GM19035 (cell line): ENCODE data around the gene TASP1.
"Not testable (repeated sequence)": the region's sequence is repeated elsewhere in the genome, so short reads cannot be mapped to it uniquely, and the experiment has no call there.

Experiments
- ATAC-seq: cut with Tn5 transposase; IDR thresholded peaks from one replicate; pipeline ENCODE4 v1.9.1; 2021; ENCODE audit not compliant: unreplicated experiment

Gene TASP1

GRCh38 chr20:13403453-13403852 lies 235.3 kb downstream of the TASP1 start:
- no peak for ATAC-seq

GRCh38 chr20:13402986-13403385 lies 235.7 kb downstream of the TASP1 start:
- no peak for ATAC-seq

DNA sequence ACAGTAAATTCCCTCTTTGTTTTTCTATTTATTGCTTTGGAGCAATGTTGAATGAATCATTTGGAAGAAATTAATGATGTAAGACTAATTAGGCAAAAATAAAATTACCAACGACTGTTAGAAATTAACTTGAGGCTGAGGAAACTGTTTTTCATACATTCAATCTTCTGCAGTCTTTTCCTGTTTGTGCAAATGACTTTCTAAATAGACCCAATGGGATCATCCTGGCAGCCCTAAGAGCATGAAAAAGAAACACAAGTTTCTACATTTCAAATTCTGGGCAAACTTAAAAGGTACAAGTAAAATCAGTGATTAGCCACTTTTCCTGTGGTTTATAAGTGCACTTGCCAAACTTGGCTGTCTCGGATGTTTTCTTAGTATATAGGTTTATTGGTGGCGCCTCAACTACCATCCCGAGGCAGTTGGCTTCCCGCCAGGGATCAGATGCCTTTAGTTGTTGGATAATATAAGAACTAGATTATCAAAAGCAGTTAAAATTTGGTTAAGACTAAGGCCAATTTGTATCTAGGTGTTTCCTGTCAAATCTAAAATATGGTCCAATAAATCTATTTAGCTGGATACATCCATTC lies 236.5 kb downstream of the TASP1 start:
- no peak for ATAC-seq

DNA sequence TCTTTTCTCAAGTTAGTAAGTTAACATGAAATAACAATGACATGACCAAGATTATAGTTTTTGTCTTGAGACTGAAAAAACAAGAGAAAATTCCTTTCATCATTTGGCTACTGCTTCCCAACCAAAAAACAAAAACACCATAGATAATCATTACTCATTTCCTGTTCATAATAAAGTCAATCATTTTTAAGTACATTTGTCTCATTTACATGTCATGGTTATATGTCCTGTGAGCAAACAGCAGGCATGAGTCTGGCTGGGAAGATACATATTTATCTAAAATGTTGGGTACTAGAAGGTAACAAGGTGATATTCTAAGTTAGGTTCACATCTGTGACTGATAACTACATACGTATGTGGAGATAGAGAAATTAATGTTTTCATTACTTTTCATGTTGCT lies 237.1 kb downstream of the TASP1 start:
- no peak for ATAC-seq

DNA sequence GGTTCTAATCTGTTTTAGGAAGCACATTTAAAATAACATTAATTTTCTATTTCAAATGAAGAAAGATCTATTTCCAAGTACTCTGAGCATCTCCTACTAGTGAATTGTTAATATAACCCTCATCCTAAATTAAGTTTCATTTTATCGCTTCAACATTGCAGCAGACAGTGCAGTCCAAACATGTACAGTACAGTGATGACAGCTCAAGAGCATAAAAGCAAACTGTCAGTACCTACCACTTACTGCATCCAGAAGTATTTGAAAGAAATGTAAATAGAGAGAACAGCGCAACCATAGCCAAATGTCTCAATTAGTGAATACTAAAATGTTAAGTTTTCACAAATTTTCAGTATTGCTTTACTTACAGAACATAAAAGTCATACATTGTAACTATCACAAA lies 238.3 kb downstream of the TASP1 start:
- no peak for ATAC-seq

DNA sequence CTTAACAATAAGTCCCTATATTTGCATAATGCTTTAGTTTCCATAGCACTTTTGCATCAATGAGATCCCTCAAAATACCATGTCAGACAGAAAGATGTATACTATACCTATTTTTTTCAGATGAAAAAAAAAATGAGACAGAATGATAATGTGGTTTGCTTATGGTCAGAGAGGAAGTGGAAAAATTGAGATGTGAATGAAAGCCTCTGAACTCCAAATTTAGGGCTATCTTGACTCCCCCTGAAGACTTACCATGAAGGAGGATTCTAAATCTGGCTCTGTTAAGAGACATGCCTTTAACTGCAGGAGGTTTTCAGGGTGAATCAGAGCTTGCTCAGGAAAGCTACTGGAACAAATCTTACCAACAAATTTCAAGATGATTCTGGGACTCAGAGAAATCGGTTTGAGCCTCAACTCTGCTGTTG lies 241.4 kb downstream of the TASP1 start:
- peak; percentile 55 for ATAC-seq

GRCh38 chr20:13396826-13397225 lies 241.9 kb downstream of the TASP1 start:
- ATAC-seq = no peak

GRCh38 chr20:13396022-13396421 lies 242.7 kb downstream of the TASP1 start:
- ATAC-seq = no peak

- no peak for ATAC-seq
These were observed 243.5 kb downstream of the TASP1 start for GRCh38 chr20:13395232-13395631.

GRCh38 chr20:13392391-13392790 lies 246.3 kb downstream of the TASP1 start:
- no peak for ATAC-seq

DNA sequence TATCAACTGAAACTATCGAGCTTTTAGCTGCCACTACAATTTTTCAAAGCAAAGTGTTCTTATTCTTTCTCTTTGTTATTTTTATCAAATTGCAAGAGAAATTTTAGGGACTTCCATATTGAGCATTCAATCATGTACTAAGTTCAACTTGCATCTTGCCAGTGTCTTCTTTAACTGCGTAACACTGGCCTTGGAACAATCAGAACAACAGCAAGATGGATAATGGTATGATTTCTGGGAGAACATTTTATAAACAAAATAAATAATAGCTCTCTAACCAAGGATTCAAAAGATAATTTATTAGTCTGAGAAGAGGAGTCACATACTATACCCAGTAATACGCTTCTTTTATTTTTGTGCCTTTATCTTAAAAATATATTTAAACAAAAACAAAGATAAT lies 249.6 kb downstream of the TASP1 start:
- ATAC-seq = no peak

- no peak for ATAC-seq
These were observed 254.6 kb downstream of the TASP1 start for GRCh38 chr20:13384132-13384531.

- ATAC-seq = no peak
These were observed 255.9 kb downstream of the TASP1 start for GRCh38 chr20:13382786-13383185.

DNA sequence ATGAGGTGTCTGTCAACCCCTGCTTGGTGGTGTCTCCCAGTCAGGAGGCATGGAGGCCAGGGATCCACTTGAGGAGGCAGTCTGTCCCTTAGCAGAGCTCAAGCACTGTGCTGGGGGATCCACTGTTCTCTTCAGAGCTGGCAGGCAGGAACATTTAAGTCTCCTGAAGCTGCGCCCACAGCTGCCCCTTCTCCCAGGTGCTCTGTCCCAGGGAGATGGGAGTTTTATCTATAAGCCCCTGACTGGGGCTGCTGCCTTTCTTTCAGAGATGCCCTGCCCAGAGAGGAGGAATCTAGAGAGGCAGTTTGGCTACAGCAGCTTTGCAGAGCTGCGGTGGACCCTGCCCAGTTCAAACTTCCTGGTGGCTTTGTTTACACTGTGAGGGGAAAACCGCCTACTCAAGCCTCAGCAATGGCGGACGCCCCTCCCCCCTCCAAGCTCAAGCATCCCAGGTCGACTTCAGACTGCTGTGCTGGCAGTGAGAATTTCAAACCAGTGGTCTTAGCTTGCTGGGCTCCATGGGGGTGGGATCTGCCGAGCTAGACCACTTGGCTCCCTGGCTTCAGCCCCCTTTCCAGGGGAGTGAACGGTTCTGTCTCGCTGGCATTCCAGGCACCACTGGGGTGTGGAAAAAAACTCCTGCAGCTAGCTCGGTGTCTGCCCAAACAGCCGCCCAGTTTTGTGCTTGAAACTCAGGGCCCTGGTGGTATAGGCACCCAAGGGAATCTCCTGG lies 258.1 kb downstream of the TASP1 start:
- ATAC-seq = not testable (repeated sequence)

GRCh38 chr20:13373400-13373799 lies 265.3 kb downstream of the TASP1 start:
- no peak for ATAC-seq

- ATAC-seq = no peak
These were observed 274.2 kb downstream of the TASP1 start for GRCh38 chr20:13364278-13365170.

GRCh38 chr20:13363473-13363872 lies 275.3 kb downstream of the TASP1 start:
- no peak for ATAC-seq

- not testable (repeated sequence) for ATAC-seq
These were observed 276.6 kb downstream of the TASP1 start for GRCh38 chr20:13362165-13362564.

DNA sequence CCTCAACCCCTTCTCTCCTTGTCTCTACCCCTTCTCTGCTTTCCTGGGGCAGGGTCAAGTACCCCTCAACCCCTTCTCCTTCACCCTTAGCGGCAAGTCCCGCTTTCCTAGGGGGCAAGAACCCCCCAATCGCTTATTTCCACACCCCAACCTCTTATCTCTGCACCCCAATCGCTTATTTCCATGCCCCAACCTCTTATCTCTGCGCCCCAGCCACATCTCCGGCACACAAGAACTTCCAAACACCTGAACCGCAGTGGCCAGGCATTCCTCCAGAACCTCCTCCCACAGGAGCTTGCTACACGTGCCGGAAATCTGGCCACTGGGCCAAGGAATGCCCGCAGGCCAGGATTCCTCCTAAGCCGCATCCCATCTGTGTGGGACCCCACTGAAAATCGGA lies 279.8 kb downstream of the TASP1 start:
- ATAC-seq = not testable (repeated sequence)

- not testable (repeated sequence) for ATAC-seq
These were observed 280.9 kb downstream of the TASP1 start for GRCh38 chr20:13357782-13358181.

DNA sequence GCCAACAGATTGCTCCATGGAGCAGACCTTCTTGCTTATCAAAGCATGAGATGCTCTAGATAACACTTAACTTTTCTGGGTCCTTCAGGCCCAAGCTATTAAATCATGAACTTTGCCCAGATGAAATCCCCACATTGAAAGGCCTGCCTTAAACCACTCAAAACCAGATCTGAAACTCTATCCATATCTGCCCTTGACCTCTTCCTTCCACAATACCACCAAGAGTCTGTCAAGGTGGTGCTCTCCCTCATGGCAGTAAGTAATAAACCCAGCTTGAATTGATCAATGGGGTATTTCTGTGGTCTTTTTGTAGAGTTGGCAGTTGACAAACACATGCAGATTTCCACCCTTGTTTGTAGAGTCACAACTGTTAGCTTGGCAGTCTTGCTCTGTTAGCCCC lies 282.1 kb downstream of the TASP1 start:
- ATAC-seq = no peak
